ENCODE results near the gene LCNL1.

- TF ChIP-seq CTCF (IDR thresholded peaks at IDR 0.05) = no peak
- no peak for TF ChIP-seq POLR2A (IDR thresholded peaks at IDR 0.05)
- no peak for TF ChIP-seq POLR2AphosphoS5 (IDR thresholded peaks at IDR 0.05; ENCODE audit: insufficient read depth in 1 of 2, low read depth in 1 of 2)
Measured at GRCh38 chr9:137015540-137015930, 32.7 kb downstream of the LCNL1 start.

All from vagina (tissue), 2 donors.